GM23338 (cell line): ENCODE results near the gene DDR2.

Experiments used
- CREB1 ChIP-seq: fragments of 250-450 bp; sonication (Bioruptor Pico); IDR thresholded peaks from 2 replicates; pipeline ENCODE4 v1.5.0; 2020; ENCODE audit warnings: low read depth, mild to moderate bottlenecking, moderate library complexity
- EZH2 ChIP-seq: fragments of 200-600 bp; sonication (generic); IDR thresholded peaks from one replicate; pipeline ENCODE4 v1.8.0; 2017; ENCODE audit warnings: antibody characterized with exemption, mild to moderate bottlenecking, low read depth; ENCODE audit not compliant: unreplicated experiment
- EZH2phosphoT487 ChIP-seq: fragments of 200-600 bp; sonication (generic); IDR thresholded peaks from one replicate; pipeline ENCODE4 v1.8.1; 2018; ENCODE audit warnings: antibody characterized with exemption; ENCODE audit not compliant: unreplicated experiment
- NANOG ChIP-seq: IDR thresholded peaks from 2 replicates; pipeline ENCODE4 v1.6.1; 2016; ENCODE audit warnings: antibody characterized with exemption, borderline replicate concordance
- POLR2AphosphoS5 ChIP-seq: IDR thresholded peaks from 2 replicates; pipeline ENCODE4 v1.6.1; 2016; ENCODE audit warnings: antibody characterized with exemption, low read depth
- STAT1 ChIP-seq: IDR thresholded peaks from one replicate; pipeline ENCODE4 v1.6.1; 2016; ENCODE audit warnings: antibody characterized with exemption; ENCODE audit not compliant: unreplicated experiment
- TF ChIP-seq, protein P1 (sequence below), 2 experiments: fragments of 200-600 bp in 1 of 2; sonication (generic) in 1 of 2; conservative IDR thresholded peaks; 2 replicates each; pipeline versions ENCODE4 v1.5.1 to v1.6.1; 2016 to 2017; ENCODE audit warnings: antibody characterized with exemption in 2 of 2, low read depth in 2 of 2, mild to moderate bottlenecking in 2 of 2, moderate library complexity in 1 of 2
- TF ChIP-seq, protein P2 (sequence below): IDR thresholded peaks from 2 replicates; pipeline ENCODE4 v1.6.1; 2016; ENCODE audit warnings: antibody characterized with exemption
- TF ChIP-seq, protein P3 (sequence below): IDR thresholded peaks from one replicate; pipeline ENCODE4 v1.6.1; 2018; ENCODE audit warnings: antibody characterized with exemption; ENCODE audit not compliant: unreplicated experiment

DNA sequence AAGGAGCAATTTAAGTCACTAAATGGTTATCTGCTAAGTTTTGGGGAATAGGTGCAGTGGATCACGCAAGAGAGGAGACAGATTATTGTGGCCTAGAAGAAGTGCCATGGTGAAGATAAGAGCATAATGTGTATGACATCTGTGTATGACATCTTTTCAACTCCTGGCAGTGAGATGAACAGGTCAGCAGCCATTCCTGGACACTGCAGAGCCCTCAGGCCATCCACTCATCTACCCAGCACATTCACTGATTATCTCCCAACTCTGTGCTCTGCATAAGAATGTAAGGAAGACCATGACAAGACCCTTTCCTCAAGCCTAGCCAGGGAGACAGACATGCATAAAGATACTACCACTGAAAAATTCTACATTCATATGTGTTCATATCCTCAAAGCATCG lies 73.7 kb downstream of the DDR2 start:
- TF ChIP-seq, protein P1, sequence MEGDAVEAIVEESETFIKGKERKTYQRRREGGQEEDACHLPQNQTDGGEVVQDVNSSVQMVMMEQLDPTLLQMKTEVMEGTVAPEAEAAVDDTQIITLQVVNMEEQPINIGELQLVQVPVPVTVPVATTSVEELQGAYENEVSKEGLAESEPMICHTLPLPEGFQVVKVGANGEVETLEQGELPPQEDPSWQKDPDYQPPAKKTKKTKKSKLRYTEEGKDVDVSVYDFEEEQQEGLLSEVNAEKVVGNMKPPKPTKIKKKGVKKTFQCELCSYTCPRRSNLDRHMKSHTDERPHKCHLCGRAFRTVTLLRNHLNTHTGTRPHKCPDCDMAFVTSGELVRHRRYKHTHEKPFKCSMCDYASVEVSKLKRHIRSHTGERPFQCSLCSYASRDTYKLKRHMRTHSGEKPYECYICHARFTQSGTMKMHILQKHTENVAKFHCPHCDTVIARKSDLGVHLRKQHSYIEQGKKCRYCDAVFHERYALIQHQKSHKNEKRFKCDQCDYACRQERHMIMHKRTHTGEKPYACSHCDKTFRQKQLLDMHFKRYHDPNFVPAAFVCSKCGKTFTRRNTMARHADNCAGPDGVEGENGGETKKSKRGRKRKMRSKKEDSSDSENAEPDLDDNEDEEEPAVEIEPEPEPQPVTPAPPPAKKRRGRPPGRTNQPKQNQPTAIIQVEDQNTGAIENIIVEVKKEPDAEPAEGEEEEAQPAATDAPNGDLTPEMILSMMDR (conservative IDR thresholded peaks at IDR 0.05; ENCODE audit: low read depth in 2 of 2) = no peak
- TF ChIP-seq, protein P2, sequence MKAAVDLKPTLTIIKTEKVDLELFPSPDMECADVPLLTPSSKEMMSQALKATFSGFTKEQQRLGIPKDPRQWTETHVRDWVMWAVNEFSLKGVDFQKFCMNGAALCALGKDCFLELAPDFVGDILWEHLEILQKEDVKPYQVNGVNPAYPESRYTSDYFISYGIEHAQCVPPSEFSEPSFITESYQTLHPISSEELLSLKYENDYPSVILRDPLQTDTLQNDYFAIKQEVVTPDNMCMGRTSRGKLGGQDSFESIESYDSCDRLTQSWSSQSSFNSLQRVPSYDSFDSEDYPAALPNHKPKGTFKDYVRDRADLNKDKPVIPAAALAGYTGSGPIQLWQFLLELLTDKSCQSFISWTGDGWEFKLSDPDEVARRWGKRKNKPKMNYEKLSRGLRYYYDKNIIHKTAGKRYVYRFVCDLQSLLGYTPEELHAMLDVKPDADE = no peak
- TF ChIP-seq CREB1 (CRISPR knock-in tag) (no peak), NANOG (no peak), POLR2AphosphoS5 (no peak), EZH2 (no peak), STAT1 (no peak), EZH2phosphoT487 (no peak)
- TF ChIP-seq, protein P3, sequence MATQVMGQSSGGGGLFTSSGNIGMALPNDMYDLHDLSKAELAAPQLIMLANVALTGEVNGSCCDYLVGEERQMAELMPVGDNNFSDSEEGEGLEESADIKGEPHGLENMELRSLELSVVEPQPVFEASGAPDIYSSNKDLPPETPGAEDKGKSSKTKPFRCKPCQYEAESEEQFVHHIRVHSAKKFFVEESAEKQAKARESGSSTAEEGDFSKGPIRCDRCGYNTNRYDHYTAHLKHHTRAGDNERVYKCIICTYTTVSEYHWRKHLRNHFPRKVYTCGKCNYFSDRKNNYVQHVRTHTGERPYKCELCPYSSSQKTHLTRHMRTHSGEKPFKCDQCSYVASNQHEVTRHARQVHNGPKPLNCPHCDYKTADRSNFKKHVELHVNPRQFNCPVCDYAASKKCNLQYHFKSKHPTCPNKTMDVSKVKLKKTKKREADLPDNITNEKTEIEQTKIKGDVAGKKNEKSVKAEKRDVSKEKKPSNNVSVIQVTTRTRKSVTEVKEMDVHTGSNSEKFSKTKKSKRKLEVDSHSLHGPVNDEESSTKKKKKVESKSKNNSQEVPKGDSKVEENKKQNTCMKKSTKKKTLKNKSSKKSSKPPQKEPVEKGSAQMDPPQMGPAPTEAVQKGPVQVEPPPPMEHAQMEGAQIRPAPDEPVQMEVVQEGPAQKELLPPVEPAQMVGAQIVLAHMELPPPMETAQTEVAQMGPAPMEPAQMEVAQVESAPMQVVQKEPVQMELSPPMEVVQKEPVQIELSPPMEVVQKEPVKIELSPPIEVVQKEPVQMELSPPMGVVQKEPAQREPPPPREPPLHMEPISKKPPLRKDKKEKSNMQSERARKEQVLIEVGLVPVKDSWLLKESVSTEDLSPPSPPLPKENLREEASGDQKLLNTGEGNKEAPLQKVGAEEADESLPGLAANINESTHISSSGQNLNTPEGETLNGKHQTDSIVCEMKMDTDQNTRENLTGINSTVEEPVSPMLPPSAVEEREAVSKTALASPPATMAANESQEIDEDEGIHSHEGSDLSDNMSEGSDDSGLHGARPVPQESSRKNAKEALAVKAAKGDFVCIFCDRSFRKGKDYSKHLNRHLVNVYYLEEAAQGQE = no peak
